HG02571 (cell line): ENCODE results near the gene LRRC18.

Experiments
- ATAC-seq: cut with Tn5 transposase; IDR thresholded peaks from one replicate; pipeline ENCODE4 v1.9.1; 2021; ENCODE audit warnings: mild to moderate bottlenecking, moderate library complexity; ENCODE audit not compliant: unreplicated experiment

LRRC18 gene

DNA sequence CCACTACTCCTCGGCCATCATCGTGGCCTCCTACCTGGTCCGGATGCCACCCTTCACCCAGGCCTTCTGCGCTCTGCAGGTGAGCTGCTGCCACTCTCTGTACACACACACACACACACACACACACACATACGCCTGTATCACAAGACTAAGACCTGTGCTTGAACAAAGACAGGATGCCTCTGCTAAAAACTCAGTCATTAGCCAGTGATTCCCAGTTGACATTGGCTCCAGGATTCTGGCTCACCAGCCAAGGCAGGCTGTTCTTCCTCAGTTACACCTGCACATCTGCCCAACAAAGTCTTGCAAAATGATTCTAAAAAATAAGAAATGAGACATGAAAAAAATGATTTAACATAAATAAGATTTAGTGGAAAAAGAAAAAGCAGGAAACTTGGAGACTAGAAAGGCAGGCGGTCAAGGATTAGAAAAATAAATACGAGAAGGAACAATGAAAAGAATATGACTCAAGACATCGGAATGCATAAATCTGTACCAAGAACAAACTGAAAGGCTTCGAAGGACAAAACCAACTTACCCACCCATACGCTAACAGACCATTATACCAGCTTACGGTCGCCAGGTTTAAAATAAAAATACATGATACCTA lies 7.4 kb upstream of the LRRC18 start:
- no peak for ATAC-seq

DNA sequence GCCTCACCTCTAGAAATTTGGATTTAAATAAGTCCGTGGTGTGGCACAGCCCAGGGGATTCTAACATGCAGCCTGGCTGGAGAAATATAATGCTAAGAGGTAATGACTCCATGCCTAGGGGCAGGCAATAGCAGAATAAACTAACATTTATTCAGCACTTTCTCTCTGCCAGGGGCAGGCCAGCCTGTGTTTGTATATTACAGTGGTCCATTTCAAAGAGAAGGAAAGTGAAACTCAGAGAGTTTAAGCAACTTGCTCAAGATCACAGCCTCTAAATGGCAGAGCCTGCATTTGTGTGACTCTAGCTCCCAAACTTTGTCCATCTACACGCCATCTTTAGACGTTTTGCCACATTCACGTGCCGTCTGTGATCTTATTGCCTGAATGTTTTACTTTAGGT lies 6.7 kb upstream of the LRRC18 start:
- no peak for ATAC-seq

GRCh38 chr10:48945441-48946130 lies 5.9 kb upstream of the LRRC18 start:
- ATAC-seq, result no peak

DNA sequence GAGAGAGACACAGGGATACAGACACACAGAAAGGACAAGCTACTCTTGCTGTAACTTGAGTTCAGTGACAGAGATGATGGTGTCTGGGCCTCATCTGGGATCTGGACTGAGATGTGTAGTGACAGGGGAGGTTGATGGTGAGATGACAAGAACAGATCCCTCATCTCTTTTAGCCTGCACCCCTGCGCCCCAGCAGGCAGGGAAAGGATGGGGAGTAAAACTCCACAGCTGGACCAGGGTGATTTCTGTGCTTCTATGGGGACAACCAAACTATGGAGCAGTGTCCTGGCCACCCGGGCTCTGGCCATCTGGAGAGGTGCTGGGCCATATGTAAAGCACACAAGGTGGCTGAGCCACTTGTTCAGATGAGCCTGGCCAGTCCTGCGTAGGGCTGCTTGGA lies 4.5 kb upstream of the LRRC18 start:
- no peak for ATAC-seq

DNA sequence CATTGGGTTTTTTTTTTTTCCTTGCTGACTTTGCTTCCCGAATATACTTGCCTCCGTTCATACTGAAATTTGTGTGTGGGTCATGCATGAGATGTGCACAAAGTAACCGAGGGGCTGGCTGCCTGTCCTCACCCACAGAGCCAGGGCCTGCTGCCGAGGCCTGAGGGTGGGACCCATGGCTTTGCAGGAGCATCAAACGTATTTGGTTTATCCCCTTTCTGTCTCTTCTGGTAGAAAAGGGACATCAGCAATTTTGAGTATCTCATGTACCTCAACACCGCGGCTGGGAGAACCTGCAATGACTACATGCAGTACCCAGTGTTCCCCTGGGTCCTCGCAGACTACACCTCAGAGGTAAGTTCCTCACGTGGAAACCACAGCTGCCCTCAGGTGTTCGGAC lies 3.5 kb upstream of the LRRC18 start:
- no peak for ATAC-seq

DNA sequence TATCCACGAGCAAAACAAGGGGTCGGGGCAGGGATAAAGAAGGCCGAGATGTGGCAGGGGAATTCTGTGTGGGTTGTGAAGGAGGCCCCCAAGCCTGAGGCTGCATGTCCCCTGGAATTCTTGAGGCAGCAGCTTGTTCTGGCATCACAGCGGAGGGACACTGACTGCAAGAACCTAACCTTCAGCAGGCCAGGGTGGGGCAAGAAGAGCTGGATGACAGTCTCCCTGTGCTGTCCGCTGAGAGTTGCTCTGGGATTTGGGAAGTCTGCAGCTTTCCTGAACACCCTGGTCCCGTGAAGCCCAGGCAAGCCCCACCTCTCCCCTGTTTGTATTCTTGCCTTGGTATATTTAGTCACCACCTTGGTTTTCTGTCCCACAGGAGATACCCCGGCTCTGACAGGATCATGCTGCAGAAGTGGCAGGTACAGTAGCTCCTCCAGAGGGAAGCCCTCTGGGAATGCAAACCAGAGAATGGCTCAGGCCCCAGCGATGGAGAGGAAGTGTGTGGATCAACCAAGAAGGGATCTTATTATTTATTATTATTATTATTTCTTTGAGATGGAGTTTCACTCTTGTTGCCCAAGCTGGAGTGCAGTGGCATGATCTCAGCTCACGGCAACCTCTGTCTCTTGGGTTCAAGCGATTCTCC lies 1.9 kb upstream of the LRRC18 start:
- no peak for ATAC-seq

DNA sequence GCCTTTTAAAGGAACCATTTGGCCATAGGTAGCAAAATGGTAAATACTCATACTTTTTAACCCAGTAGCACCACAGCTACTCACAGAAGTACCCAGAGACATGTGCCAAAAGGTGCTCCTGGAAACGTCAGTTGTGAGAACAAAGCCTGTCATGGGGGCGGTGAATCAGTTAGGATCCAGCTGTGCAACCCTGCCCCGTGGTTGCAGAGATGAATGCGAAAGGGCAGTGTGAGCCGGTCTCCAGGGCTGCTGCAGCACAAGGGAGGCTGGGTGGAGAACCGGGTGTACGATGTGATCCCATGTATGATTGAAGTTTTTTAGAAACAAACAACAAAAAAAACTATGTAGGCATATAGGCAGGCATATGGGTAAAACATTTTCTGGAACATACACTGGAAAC lies 1.3 kb upstream of the LRRC18 start:
- no peak for ATAC-seq

DNA sequence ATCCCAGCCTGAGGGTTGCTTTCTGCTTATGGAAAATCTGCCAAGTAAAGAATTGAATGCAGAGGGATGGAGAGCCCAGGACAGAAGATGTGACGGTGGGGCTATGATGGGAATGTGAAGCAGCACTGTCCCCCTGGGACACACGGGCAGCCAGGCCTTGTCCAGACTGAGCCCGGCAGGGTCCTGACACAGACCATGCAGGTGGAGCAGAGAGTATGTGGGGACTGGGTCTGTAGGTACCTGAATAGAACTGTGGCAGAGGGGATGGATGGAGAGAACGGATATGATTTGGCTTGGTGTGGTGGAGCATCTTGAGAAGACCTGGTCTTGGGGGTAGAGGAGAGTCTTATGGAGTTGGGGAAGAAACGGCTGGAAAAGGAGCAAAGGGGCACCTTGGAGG lies 732 bp upstream of the LRRC18 start:
- no peak for ATAC-seq

DNA sequence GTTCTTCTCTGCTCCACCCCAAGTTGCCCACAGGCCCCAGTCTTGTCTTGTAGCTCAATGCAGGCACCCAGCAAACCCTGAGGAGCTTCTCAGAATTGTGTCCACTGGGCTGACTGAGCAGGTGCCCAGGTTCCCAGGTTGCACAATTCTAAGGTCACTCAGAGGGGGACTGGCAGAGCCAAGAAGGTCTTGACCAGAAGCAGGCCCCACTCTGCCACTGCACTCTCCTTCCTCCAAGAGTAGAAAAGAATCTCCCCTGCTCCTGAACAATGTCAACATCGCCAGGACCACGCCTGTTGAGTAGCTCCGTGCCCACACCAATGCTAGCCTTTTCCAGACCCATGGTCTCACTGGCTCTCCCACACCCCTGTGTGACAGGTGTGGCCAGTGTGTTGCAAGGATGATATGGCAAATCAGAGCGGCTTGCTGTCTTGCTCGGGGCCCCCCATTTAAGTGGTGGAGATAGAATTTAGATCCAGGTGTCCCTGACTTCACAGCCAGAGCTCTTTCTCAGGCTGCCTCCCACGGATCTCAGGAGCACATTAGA lies 577 bp downstream of the LRRC18 start:
- ATAC-seq, result no peak

DNA sequence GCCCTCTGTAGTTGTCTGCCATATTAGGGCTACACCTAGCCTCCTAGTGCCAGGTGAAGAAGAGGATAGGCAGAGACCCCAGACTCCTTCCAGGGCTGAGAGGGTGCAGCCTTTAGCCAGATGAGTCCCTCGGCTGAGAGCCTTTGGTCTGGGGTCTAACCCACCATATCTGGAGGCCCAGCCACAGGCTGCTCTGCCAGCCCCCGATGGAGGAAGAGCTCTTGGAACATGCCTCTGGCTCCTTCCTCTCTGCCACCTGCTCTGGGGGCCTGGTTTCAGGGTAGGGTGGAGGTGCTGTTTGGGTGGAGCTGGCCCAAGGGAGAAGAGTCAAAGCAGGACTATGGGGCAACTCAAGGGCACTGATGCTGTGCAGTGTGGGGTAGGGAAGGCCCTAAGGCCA lies 1.4 kb downstream of the LRRC18 start:
- no peak for ATAC-seq

- ATAC-seq, result no peak
These were observed 1.8 kb downstream of the LRRC18 start for GRCh38 chr10:48937796-48938195.

DNA sequence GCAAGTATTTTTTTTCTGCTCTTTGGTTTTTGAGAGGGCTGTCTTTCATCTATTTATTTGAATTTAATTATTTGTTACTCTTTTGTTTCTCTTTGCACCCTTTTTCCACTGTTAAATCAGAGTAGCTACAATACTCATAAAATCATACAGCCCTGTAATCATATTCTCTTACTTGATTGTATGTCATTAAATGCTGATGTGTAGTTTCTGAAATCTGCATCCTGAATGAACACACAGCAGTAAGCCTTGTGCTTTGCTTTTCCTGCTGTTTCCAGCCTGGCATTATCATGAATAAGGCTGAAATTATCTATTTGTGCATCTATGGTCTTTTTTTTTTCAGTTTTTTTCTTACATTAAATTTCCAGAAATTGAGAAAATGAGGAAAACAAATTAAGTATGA lies 4.1 kb downstream of the LRRC18 start:
- ATAC-seq, result no peak

- no peak for ATAC-seq
These were observed 4.8 kb downstream of the LRRC18 start for GRCh38 chr10:48934672-48935501.

DNA sequence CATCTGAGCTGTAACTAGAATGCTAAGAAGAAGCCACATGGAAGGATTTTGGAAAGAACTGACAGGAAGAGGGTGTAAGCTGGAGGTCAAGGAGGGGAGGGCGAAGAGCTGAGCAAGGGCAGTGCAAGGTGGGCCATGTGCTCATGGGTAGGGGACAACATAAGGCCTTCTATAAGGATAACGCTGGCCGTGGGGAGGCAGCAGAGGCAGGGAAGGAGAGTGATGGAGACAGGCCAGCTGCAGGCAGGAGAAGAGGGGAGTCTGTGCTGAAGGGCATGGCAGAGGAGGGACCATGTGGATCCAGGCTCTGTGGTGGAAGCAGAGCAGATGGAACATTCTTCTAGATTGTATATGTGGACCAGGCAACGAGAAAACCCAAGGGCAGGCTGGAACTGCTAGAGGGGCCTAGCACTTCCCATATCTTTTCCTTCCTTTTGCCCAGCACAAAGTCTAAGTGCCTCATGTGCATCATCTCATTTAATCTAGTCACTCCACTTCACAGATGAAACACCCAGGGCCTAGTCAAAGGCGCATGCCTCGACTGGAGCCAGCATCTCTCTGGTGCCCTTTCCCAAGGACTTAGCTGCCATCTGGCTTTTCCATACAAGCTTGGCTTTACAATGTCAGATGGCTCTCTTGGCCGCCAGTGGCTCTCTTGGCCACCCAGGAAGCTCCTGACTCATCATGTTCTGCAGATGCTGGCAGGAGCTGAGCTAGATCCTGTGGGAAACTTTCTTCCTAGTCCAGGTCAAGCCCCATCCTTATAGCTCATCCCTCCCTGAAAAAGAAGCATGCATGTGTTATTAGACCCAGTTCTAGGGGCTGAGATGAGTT lies 6.6 kb downstream of the LRRC18 start:
- ATAC-seq, result no peak

- no peak for ATAC-seq
These were observed 8.5 kb downstream of the LRRC18 start for GRCh38 chr10:48931188-48931587.

- no peak for ATAC-seq
These were observed 10.1 kb downstream of the LRRC18 start for GRCh38 chr10:48929413-48929990.

DNA sequence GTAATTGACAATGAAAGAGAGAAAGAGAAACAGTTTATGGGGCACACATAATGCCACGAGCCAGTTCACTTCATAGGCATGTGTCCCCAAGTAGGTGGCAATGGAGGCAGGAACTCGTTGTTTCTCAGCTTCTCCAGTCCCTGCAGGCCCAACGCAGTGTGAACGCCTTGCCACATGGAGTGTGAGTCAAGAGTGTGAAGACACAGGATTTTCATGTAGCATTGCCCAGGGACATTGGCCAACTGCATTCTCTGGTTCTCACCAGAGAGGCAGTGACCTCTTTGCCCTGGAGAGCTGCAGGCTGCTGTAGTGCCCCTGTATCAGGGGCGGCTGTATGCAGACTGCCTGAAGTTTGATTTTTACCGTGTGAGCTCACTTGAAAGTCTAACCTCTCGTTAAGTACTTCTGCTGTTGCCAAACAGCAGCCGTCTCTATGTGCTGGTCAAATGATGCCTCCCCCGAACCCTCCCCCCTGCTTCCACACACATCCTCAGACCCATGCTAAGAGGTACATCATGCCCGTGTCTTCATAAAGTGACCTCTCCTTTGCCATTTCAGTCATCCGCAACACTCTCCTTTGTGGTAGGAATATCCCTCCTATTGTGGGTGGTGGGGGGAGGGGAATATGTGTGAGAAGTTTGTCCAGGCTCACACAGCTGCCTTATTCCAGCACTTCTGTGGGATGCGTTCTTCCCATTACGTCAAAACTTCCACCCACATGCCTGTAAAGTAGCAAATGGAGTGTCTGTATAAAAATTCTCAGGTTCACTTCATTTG lies 12.7 kb downstream of the LRRC18 start:
- no peak for ATAC-seq

GRCh38 chr10:48926255-48926654 lies 13.4 kb downstream of the LRRC18 start:
- no peak for ATAC-seq

- no peak for ATAC-seq
These were observed 14.7 kb downstream of the LRRC18 start for GRCh38 chr10:48924988-48925387.
